Endothelial cell of umbilical vein (primary cell): ENCODE data around the gene PRR23C.

ENCODE experiments used
- CTCF ChIP-seq, 2 donors: IDR thresholded peaks; 1 replicate in 1 of 2; 2 replicates in 1 of 2; pipeline ENCODE4 v1.5.1; 2011; ENCODE audit warnings: low read length in 2 of 2, mild to moderate bottlenecking in 2 of 2, moderate library complexity in 2 of 2, control low read depth in 1 of 2, inconsistent platforms in 1 of 2, low read depth in 1 of 2; ENCODE audit not compliant: insufficient read depth in 1 of 2; ENCODE audit errors: extremely low read depth in 1 of 2
- EZH2 ChIP-seq: IDR thresholded peaks from 2 replicates; pipeline ENCODE4 v1.6.1; 2012; ENCODE audit warnings: borderline replicate concordance, low read depth, mild to moderate bottlenecking, moderate library complexity, low read length, inconsistent platforms; ENCODE audit not compliant: severe bottlenecking
- FOS ChIP-seq: IDR thresholded peaks from 2 replicates; pipeline ENCODE4 v1.6.1; 2011; ENCODE audit warnings: mild to moderate bottlenecking, low read length, moderate library complexity, borderline replicate concordance; ENCODE audit not compliant: insufficient read depth
- GATA2 ChIP-seq: IDR thresholded peaks from 2 replicates; pipeline ENCODE4 v1.7.0; 2011; ENCODE audit warnings: low read depth, mild to moderate bottlenecking, moderate library complexity, mixed read lengths, low read length; ENCODE audit not compliant: insufficient read length, insufficient read depth
- JUN ChIP-seq: IDR thresholded peaks from 2 replicates; pipeline ENCODE4 v1.6.1; 2011; ENCODE audit warnings: borderline replicate concordance, low read depth; ENCODE audit not compliant: insufficient read length, insufficient read depth
- MAX ChIP-seq: IDR thresholded peaks from 2 replicates; pipeline ENCODE4 v1.6.1; 2011; ENCODE audit not compliant: insufficient read depth, insufficient read length
- MYC ChIP-seq: IDR thresholded peaks from one replicate; pipeline ENCODE4 v1.6.1; 2011; ENCODE audit warnings: mild to moderate bottlenecking, low read depth, low read length
- POLR2A ChIP-seq: IDR thresholded peaks from 2 replicates; pipeline ENCODE4 v1.6.1; 2012; ENCODE audit warnings: low read depth, mild to moderate bottlenecking, control low read depth, low read length
- POLR2AphosphoS5 ChIP-seq: IDR thresholded peaks from 2 replicates; pipeline ENCODE4 v1.6.1; 2012; ENCODE audit warnings: low read depth, mild to moderate bottlenecking, control low read depth, low read length, moderate library complexity; ENCODE audit not compliant: insufficient read depth

- TF ChIP-seq CTCF (IDR thresholded peaks at IDR 0.05; ENCODE audit: extremely low read depth in 1 of 2, insufficient read depth in 1 of 2, low read depth in 1 of 2, low read length in 2 of 2) (no peak), MAX (no peak), POLR2A (no peak), EZH2 (no peak), POLR2AphosphoS5 (no peak), JUN (no peak), GATA2 (no peak), MYC (no peak), FOS (no peak)
Observed at GRCh38 chr3:139062918-139063317, 18.2 kb upstream of the PRR23C start.
